ENCODE data around the gene TAF11L8.
"Not testable (repeated sequence)": the region's sequence is repeated elsewhere in the genome, so short reads cannot be mapped to it uniquely, and the experiment has no call there.

- TF ChIP-seq, protein P1, sequence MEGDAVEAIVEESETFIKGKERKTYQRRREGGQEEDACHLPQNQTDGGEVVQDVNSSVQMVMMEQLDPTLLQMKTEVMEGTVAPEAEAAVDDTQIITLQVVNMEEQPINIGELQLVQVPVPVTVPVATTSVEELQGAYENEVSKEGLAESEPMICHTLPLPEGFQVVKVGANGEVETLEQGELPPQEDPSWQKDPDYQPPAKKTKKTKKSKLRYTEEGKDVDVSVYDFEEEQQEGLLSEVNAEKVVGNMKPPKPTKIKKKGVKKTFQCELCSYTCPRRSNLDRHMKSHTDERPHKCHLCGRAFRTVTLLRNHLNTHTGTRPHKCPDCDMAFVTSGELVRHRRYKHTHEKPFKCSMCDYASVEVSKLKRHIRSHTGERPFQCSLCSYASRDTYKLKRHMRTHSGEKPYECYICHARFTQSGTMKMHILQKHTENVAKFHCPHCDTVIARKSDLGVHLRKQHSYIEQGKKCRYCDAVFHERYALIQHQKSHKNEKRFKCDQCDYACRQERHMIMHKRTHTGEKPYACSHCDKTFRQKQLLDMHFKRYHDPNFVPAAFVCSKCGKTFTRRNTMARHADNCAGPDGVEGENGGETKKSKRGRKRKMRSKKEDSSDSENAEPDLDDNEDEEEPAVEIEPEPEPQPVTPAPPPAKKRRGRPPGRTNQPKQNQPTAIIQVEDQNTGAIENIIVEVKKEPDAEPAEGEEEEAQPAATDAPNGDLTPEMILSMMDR (IDR thresholded peaks at IDR 0.05; ENCODE audit: poor library complexity): not testable (repeated sequence)
- not testable (repeated sequence) for TF ChIP-seq EZH2 (IDR thresholded peaks at IDR 0.05; ENCODE audit: borderline replicate concordance); EZH2phosphoT487 (IDR thresholded peaks at IDR 0.05; ENCODE audit: low read depth, severe bottlenecking, unreplicated experiment)
Observed at GRCh38 chr5:17594255-17594654, 3.5 kb upstream of the TAF11L8 start, which contains the start of gene TAF11L9.

Data from hepatocyte (in vitro differentiated cells).